Stimulated activated CD8-positive, alpha-beta memory T cell treated with anti-CD3 and anti-CD28 coated beads, Interleukin-15, amount 100 ng/mL, for 1 hour (primary cell): ENCODE results near the gene NOTCH1.
"Not testable (repeated sequence)": the region's sequence is repeated elsewhere in the genome, so short reads cannot be mapped to it uniquely, and the experiment has no call there.

ENCODE experiments used
- DNase-seq: peaks from one replicate; pipeline ENCODE4 v3.0.0-alpha.2; 2020; ENCODE audit warnings: low read depth

Gene NOTCH1

DNA sequence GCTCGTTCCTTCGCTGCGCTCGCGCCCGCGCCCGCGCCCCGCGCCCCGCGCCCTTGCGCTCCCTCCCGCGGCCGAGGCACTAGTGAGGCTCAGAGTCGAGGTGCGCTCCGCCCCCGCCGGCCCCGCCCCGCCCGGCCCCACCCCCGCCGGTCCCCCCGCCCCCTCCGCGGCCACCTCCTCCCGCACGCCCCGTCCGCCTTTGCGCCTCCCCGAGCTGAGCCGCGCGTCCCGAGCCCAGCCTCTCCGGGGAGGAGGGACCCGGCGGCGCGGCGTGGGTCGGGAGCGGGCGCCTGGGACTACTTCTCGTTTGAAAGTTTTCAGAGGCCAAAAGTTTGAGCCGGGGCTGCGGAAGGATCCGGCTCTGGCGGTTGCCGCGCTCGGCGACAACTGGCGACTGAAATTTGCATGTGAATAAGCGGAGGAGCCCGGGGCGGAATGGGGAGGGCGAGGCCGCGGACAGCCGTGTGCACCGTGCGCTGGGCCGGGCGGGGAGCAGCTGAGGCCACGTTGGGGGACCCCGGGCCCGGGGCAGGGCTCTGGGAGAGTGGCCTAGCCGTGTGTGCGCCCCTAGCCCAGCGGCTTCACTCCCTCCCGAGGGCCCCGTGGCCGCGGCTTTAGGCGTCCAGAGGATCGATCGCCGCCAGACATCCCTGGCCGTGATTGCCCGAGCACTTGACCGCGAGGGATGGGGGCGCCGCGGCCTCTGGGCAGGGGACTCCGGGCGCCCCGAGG, at the start of gene NOTCH1:
TSS of gene NOTCH1 (minus strand) at position 84 of the 732 bp plus-strand sequence. CDS start 262 bp downstream, outside the sequence.
- DNase-seq: peak; percentile 61

DNA sequence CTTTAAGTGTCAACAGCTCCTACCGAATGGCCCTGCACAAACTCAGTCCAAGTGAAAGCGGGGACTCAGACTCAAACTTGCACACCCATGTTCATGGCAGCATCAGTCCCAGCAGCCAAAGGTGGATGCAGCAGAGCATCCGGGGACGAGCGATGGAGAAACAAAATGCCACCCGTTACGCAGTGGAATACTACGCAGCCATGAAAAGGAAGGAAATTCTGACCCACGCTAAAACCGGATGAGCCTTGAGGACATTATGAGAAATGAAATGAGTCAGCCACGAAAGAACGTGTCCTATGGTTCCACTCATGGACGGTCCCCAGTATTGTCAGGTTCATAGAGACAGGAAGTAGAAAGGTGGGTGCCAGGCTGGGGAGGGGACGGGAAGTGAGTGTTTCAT, 48.6 kb upstream of the NOTCH1 start:
- DNase-seq: no peak

DNA sequence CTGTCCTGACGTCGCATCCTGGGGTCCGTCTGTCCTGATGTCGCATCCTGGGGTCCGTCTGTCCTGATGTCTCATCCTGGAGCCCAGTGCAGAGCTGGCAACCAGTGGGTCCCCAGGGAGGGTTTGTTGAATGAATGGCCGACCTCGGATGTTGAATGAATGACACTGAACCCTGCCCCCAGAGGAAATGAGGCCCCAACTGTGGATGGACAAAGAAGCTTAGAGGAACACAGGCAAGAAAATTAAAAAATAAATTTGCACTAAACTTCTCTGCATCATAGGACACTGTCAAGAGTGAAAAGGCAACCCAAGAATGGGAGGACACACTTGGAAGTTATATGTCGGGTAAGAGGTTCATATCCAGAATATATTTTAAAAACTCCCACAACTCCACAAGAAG, 47.7 kb upstream of the NOTCH1 start:
- DNase-seq: no peak

DNA sequence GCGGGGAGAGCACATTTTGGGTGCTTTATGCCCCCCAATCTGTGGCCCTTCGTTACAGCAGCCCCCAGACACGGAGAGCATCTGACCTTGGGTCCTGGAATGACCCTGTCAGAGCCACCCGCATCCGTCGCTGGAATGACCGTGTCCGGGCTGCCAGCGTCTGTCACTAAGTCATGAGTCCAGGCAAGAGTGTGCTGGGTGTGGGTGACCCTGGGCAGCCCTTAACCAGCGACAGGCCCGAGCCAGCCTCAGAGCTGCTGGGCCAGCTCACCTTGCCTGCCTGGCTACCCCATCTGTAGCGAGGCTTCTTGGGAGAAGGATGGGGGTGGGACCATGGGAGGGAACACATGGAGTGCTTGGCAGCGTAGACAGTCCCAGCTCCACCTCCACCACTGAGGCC, 46.8 kb upstream of the NOTCH1 start:
- DNase-seq: no peak

DNA sequence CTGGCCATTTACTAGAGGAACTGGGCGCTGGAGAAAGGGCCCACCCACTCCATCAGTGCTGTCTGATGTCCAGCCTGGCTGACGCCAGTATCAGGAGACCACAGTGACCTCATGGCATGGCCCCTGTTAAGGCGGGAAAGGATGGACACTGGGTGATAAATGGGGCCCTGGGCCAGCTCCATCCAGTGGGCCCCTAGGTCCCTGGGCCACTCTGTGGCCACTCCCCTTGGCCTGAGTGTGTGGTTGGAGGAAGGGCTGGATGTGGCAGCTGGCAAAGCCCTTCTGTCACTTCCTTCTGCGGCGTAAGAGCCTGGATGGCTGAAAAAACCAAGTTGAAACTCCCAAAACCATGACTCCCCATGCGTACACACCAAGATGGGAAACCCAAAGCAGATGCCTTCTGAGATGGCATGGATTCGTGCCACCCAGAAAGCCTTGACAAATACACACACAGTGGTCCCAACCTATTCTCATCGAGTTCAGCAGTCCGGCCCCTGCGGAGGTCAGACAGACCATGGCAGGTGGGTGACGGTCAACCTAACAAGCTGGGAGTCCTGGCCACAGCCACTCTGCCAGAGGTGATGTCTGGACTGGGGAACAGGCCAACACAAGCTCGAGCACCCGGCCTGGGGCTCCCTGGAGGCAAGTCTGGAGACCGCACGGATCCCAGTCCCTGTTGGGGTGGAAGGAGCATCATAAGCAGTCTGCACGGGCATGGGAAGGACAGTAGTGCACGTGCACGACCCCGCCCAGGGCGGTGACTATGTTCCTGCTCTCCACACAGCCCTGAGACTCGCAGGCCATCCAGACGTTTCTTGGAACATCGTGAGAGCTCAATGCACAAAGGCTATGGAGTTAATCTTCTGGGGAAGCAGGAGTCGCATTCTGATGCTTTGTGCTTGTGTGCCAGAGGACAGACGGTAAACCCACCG, 45.2 kb upstream of the NOTCH1 start:
- DNase-seq: no peak

DNA sequence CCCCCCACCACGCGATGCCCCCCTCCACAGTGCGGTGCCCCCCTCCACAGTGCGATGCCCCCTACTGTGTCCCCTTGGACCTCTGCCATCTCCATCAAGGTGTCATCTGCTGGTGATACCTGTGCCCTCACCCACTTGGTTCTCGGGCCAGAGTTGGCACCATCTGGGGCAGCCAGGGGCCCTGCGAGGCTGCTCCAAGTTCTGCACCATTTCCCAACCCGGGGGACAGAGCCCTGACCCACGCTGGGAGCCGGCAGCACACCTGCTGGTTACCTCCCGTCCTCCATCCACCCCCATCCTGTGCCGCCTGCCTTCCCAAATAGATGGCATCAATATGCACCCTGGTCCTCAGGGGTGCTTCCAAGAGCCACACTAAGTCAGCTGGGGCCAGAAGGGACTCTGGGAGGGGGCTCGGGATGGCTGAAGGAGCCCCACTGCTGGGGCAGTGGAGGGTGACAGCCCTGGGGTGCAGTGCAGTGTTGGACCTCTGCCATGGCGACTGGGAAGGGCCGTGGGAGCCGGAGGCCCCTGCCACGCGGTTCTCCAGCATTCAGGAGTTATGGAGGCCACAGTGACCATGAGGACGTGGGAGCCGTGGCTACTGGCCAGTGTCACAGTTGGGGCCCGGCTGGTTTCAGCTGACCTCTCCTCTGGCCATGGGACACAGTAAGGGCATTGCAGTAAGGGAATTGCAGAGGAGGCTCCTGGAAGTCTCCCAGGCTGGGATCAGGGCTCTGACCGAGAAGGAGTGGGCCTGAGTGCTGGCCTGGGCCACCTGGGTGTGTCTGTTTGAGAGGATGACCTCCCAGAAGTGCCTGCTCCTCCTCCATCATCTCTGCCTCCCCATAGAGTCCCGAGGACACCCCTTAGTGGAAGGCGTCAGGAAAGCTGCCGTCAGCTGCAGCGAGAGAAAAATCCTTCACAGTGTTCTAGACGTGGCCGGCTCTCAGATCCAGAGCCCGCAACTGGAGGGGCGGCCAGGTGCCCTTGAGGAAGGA, 44.2 kb upstream of the NOTCH1 start:
- no peak for DNase-seq

DNA sequence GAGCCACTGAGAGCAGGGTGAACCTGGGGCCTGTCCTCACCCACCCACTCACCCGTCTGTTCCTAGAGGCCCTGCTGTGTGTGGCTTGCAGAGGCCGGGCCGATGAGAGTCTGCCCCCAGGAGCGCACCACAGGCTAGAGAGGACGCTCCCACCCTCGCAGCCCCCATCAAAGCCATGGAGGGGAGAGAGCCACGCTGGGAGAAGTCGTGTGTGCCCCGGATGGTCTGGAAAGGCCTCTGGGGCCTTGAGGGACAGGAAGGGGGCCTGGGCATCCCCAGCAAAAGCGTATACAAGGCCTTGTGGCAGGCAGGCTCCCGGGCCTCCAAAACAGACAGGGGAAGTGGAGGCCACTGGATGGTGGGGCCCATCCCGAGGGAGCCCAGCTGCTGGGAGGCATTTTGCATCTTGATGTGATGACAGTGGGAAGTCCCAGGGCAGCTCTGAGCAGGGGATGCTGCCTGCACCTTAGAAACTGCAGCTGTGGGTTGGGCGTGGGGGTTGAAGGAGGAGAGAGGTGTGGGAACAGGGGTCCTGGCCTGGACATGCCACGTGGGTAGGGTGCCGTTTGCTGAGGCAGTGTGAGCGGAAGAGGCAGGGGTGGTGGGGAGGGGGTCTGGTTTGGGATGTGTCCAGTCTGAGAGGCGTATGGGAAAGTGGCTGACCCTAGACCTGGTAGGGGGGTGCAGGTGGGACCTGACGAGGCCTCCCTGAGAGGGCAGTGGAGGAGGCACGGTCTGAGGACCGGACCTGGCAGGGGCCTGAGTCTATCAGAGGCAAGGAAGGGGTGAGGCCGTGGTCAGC, 43.0 kb upstream of the NOTCH1 start:
- no peak for DNase-seq

DNA sequence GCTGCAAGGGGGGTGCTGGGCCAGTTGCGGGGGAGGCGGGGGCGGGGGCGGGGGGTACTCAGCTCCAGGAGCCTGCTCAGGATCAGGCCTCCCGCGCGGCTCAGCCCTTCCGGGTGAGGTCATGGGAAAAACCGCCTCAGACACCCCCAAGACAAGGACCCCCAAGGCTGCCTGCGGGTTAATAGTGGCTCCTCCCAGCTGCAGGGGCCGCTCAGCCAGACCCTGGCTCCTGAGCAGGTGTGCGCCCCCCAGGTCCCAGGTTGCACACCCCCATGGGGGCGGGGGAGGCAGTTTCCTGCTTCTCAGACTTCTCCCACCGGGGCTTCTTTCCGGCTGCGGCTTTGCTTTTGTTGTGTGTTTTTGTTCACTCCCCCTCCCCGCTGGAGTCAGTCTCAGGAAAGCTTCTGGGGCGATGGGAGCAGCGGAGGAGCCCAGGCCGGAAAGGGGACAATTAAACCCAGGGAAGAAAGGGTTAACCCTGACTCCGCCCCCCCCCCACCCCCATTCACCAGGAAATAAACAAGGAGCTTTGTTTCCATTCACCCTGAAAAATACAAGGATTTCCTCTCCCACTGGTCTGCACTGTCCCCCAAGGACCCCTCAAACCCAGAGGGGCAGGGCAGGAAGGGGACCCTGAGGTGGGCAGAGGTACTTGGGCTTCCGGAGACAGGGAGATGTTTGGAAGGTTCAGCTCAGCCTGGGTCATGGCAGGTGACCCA, 42.3 kb upstream of the NOTCH1 start:
- no peak for DNase-seq

DNA sequence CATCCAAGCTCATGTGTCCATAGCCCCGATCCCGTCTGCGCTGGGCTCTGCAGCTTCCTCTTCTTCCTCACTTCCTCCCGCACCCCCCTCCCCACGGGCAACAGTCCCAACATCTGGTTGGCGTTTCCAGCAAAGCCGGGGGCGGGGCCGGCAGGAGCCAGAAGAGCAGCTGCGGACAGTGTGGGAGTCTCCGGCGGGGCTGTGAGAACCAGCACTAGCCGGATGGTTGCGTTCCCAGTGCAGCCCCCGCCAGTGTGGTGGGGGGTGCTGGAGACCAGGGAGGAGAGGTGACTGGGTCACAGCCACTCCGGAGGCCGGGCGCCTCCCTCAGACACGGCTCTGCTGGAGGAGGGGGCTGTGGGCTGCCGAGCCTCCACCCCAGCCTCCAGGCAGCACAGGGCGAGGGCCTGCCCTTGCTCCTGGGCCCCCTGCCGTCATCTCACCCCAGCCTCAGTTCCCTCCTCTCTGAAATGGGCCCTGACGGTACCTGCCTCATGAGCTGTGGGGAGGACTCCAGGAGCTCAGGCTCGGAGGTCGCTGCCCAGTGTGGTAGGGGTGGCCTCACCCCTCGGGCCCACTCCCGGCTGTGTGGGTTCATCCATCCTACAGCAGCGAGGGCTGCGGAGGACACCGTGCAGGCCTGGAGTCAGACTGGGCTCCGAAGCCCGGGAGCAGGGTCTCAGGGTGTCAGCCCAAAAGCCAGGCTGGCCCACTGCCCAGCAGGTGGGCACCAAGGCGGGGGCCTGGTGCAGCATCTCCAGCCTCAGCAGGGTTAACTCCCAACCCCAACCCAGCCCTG, 41.5 kb upstream of the NOTCH1 start:
- no peak for DNase-seq

DNA sequence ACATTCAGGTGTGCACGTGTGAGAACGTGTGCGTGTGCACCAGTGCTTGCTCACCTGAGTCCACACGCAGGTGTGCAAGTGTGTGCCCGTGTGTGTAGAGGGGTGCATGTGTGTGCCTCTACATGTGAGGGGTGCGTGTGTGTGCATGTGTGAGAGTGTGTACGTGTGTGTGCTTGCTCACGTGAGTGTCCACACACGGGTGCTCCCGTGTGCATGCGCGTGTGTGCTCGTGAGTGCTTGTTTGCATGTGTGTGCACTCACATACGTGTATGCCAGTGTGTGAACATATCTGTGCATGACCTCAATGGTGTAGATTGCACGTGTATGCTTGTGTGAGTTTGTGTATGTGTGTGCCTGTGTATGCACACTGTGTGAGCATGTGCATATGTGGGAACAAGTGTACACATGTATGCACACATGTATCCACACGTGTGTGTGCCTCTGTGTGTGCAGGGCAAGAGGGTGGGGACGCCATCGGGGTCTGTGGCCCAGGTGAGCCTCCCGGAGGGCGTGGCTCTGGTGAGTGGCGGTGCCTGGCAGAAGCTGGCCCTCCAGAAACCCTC, 40.6 kb upstream of the NOTCH1 start:
- DNase-seq: no peak

DNA sequence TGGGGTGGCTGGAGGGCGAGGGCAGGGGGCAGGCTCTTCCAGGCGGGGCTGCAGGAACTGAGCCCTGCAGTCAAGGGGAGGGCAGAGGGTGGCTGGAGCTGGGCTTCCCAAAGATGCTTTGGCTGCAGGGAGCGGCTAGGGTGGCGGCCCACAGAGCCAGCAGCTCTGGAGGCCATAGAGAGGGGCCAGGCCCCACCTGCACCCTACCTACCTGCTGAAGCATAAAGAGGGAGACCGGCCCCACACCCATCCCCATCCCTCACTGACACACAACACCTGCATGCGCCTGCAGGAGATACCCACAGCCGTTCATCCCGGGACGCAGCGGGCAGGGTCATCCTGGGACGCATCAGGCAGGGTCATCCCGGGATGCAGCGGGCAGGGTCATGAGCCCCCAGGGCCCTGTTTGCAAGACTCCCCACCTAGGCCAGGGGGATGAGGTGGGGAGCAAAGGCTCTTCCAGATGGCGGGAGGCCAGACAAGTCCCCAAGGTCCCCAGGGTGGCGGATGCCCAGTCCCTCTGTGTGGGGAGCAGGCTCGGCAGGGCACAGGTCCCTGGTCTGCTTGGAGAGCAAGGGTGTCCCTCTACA, 39.8 kb upstream of the NOTCH1 start:
- DNase-seq: no peak

DNA sequence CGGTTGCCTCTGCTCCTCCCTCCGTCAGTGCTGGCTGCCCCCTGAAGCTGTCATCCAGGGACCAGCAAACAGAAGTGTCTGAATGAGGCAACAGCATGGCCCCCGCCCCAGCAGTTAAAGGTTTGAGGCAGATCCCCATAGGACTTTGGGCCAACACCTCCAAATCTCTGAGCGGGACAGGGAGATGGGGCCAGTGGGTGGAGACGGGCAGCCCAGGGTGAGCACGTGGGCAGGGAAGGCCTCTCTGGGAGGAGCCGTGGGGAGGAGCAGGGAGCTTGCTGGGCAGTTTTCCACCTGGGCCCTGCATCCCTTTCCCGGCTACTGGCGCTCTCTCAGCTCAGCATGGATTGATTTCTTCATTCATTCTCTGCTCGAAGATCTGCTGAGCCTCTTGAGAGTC, 39.1 kb upstream of the NOTCH1 start:
- DNase-seq: no peak

DNA sequence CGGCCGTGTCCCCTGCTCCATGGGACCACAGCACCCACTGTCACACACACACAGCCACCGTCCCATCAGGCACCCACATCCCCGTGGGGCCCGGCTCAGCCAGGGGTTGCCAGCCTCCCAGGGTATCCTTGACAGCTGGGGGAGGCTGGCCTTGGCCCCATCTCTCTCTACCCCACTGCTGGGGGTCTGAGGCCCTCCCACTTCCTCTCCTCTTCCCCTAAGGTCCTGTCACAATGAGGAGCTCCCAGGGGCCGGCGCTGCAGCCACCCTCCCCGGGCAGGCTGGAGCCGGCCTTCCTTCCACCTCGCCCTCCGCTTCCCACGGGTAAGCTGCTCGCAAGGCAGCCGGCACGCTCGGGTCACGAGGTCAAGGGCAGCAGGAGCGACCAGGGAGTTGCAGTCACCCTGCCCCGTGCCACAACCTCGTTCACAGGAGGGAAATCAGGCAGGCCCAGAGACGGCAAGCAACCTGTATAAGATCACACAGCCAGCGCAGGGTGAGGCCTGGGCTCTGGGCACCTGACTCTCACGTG, 38.6 kb upstream of the NOTCH1 start:
- no peak for DNase-seq

DNA sequence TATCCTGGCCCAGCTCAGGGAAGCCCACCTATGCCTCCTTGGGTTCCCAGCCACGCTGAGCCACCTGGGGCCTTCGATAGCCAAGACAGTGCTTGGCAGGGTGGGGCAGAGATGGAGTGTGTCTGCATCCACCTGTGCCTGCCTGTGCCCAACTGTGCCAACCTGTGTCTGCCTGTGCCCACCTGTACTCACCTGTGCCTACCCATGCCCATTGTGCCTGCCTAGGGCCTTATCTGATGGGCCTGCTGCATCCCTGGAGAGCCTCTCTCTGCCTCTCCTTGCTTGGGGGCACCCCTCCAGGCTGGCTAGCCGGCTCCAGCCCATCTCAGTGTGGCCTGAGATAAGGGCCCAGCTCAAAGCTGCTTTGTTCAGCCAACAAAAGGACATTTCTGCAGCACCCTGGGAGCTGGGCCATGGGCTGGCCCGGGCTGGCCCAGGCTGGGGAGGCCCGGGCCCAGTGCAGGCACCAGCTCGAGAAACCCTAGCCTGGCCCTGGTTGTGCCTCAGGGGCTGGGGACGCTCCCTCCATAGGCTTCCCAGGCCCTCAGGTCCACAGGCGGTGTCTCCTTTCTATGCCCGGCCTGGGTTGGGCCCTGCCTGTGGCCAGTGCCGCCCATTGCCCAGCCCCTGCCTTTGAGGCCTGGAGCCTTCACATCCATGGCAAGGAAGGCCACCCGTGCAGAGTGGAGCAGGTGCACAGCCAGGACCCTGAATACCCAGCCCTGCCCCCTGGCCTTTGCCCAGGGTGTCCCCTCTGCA, 37.3 kb upstream of the NOTCH1 start:
- no peak for DNase-seq

DNA sequence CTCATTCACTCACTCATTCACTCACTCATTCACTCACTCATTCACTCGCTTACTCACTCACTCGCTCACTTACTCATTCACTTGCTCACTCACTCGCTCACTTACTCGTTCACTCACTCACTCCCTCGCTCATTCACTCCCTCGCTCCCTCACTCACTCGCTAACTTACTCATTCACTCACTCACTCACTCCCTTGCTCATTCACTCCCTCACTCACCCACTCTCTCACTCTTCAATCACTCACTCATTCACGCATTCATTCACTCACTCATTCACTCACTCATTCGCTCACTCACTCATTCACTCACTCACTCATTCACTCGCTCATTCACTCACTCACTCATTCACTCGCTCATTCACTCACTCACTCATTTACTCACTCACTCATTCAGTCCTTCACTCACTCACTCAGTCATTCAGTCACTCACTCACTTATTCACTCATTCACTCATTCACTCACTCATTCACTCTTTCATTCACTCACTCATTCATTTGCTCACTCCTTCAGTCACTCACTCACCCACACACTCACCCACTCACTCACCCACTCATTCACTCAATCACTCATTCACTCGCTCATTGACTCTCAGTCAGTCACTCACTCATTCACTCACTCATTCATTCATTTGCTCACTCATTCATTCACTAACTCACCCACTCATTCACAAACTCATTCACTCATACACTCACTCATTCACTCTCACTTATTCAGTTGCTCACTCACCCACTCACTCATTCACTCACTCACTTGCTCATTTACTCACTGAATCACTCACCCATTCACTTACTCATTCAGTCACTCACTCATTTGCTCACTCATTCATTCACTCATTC, 36.0 kb upstream of the NOTCH1 start:
- no peak for DNase-seq

DNA sequence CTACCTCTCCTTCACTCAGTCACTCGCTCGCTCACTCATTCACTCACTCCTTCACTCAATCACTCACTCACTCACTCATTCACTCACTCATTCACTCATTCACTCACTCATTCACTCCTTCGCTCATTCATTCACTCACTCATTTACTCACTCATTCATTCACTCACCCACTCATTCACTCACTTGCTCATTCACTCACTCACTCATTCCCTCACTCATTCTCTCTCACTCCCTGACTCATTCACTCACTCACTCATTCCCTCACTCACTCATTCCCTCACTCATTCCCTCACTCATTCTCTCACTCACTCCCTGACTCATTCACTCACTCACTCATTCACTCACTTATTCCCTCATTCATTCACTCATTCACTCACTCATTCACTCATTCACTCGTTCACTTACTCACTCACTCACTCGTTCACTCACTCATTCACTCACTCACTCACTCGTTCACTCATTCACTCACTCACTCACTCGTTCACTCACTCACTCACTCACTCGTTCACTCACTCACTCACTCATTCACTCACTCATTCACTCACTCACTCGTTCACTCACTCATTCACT, 33.9 kb upstream of the NOTCH1 start:
- not testable (repeated sequence) for DNase-seq
